ENCODE data around the gene PDCD7. TPM values are rescaled to one million over a fixed set of nuclear protein-coding genes. Genes with fewer than 3 reads are reported as not detected.

Gene PDCD7
- total and polyA plus RNA-seq, 2 of the 13 experiments (the other 11 are each of a cell fraction or from before 2014, with no cell fraction given) = 10.1 to 14.7 TPM

DNA sequence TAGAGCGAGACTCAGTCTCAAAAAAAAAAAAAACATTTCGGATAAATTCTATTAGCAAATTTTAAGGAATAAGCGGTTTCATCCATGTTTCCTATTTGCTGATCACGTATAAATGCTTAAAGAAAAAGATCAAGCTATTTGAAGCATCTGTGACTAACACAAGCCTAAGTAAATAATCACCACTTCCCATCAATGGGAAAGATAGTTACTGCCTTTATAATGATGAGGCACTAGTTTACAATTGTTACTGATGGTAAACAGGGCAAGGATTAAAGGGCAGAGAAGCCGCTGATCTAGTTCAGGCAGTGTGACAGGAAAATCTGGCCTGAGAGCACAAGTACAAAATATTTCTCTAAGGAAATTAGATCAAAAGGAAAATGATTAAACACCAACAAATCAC is 37.8 kb upstream of the PDCD7 start (continued):
- TF ChIP-seq, protein P1, sequence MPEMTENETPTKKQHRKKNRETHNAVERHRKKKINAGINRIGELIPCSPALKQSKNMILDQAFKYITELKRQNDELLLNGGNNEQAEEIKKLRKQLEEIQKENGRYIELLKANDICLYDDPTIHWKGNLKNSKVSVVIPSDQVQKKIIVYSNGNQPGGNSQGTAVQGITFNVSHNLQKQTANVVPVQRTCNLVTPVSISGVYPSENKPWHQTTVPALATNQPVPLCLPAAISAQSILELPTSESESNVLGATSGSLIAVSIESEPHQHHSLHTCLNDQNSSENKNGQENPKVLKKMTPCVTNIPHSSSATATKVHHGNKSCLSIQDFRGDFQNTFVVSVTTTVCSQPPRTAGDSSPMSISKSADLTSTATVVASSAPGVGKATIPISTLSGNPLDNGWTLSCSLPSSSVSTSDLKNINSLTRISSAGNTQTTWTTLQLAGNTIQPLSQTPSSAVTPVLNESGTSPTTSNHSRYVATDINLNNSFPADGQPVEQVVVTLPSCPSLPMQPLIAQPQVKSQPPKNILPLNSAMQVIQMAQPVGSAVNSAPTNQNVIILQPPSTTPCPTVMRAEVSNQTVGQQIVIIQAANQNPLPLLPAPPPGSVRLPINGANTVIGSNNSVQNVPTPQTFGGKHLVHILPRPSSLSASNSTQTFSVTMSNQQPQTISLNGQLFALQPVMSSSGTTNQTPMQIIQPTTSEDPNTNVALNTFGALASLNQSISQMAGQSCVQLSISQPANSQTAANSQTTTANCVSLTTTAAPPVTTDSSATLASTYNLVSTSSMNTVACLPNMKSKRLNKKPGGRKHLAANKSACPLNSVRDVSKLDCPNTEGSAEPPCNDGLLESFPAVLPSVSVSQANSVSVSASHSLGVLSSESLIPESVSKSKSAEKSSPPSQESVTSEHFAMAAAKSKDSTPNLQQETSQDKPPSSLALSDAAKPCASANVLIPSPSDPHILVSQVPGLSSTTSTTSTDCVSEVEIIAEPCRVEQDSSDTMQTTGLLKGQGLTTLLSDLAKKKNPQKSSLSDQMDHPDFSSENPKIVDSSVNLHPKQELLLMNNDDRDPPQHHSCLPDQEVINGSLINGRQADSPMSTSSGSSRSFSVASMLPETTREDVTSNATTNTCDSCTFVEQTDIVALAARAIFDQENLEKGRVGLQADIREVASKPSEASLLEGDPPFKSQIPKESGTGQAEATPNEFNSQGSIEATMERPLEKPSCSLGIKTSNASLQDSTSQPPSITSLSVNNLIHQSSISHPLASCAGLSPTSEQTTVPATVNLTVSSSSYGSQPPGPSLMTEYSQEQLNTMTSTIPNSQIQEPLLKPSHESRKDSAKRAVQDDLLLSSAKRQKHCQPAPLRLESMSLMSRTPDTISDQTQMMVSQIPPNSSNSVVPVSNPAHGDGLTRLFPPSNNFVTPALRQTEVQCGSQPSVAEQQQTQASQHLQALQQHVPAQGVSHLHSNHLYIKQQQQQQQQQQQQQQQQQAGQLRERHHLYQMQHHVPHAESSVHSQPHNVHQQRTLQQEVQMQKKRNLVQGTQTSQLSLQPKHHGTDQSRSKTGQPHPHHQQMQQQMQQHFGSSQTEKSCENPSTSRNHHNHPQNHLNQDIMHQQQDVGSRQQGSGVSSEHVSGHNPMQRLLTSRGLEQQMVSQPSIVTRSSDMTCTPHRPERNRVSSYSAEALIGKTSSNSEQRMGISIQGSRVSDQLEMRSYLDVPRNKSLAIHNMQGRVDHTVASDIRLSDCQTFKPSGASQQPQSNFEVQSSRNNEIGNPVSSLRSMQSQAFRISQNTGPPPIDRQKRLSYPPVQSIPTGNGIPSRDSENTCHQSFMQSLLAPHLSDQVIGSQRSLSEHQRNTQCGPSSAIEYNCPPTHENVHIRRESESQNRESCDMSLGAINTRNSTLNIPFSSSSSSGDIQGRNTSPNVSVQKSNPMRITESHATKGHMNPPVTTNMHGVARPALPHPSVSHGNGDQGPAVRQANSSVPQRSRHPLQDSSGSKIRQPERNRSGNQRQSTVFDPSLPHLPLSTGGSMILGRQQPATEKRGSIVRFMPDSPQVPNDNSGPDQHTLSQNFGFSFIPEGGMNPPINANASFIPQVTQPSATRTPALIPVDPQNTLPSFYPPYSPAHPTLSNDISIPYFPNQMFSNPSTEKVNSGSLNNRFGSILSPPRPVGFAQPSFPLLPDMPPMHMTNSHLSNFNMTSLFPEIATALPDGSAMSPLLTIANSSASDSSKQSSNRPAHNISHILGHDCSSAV (CRISPR knock-in tag; IDR thresholded peaks at IDR 0.05; ENCODE audit: borderline replicate concordance) = no peak
- no peak for TF ChIP-seq ARNTL (CRISPR knock-in tag; IDR thresholded peaks at IDR 0.05)
- TF ChIP-seq RBFOX2 (IDR thresholded peaks at IDR 0.05; ENCODE audit: low read depth, low read length) = no peak
- TF ChIP-seq, protein P2, sequence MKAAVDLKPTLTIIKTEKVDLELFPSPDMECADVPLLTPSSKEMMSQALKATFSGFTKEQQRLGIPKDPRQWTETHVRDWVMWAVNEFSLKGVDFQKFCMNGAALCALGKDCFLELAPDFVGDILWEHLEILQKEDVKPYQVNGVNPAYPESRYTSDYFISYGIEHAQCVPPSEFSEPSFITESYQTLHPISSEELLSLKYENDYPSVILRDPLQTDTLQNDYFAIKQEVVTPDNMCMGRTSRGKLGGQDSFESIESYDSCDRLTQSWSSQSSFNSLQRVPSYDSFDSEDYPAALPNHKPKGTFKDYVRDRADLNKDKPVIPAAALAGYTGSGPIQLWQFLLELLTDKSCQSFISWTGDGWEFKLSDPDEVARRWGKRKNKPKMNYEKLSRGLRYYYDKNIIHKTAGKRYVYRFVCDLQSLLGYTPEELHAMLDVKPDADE (CRISPR knock-in tag; IDR thresholded peaks at IDR 0.05) = no peak
- no peak for TF ChIP-seq KLF12 (CRISPR knock-in tag; IDR thresholded peaks at IDR 0.05; ENCODE audit: borderline replicate concordance)
- TF ChIP-seq MTA1 (CRISPR knock-in tag; IDR thresholded peaks at IDR 0.05; ENCODE audit: borderline replicate concordance) = no peak
- TF ChIP-seq ZNF33A (CRISPR knock-in tag; IDR thresholded peaks at IDR 0.05; ENCODE audit: borderline replicate concordance) = no peak
- TF ChIP-seq, protein P3, sequence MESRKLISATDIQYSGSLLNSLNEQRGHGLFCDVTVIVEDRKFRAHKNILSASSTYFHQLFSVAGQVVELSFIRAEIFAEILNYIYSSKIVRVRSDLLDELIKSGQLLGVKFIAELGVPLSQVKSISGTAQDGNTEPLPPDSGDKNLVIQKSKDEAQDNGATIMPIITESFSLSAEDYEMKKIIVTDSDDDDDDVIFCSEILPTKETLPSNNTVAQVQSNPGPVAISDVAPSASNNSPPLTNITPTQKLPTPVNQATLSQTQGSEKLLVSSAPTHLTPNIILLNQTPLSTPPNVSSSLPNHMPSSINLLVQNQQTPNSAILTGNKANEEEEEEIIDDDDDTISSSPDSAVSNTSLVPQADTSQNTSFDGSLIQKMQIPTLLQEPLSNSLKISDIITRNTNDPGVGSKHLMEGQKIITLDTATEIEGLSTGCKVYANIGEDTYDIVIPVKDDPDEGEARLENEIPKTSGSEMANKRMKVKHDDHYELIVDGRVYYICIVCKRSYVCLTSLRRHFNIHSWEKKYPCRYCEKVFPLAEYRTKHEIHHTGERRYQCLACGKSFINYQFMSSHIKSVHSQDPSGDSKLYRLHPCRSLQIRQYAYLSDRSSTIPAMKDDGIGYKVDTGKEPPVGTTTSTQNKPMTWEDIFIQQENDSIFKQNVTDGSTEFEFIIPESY (CRISPR knock-in tag; IDR thresholded peaks at IDR 0.05) = no peak
- TF ChIP-seq CCDC6 (CRISPR knock-in tag; IDR thresholded peaks at IDR 0.05) = no peak
- TF ChIP-seq FOXP1 (IDR thresholded peaks at IDR 0.05) = peak; percentile 93
- peak; percentile 98 for TF ChIP-seq FOXP1 (CRISPR knock-in tag; IDR thresholded peaks at IDR 0.05)
- no peak for TF ChIP-seq KDM5A (IDR thresholded peaks at IDR 0.05; ENCODE audit: borderline replicate concordance, low read length)
- no peak for TF ChIP-seq CBX1 (IDR thresholded peaks at IDR 0.05; ENCODE audit: low read depth)
- TF ChIP-seq, protein P4, sequence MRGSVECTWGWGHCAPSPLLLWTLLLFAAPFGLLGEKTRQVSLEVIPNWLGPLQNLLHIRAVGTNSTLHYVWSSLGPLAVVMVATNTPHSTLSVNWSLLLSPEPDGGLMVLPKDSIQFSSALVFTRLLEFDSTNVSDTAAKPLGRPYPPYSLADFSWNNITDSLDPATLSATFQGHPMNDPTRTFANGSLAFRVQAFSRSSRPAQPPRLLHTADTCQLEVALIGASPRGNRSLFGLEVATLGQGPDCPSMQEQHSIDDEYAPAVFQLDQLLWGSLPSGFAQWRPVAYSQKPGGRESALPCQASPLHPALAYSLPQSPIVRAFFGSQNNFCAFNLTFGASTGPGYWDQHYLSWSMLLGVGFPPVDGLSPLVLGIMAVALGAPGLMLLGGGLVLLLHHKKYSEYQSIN (CRISPR knock-in tag; IDR thresholded peaks at IDR 0.05; ENCODE audit: borderline replicate concordance) = no peak
- no peak for TF ChIP-seq ATF1 (CRISPR knock-in tag; IDR thresholded peaks at IDR 0.05)
- TF ChIP-seq, protein P5, sequence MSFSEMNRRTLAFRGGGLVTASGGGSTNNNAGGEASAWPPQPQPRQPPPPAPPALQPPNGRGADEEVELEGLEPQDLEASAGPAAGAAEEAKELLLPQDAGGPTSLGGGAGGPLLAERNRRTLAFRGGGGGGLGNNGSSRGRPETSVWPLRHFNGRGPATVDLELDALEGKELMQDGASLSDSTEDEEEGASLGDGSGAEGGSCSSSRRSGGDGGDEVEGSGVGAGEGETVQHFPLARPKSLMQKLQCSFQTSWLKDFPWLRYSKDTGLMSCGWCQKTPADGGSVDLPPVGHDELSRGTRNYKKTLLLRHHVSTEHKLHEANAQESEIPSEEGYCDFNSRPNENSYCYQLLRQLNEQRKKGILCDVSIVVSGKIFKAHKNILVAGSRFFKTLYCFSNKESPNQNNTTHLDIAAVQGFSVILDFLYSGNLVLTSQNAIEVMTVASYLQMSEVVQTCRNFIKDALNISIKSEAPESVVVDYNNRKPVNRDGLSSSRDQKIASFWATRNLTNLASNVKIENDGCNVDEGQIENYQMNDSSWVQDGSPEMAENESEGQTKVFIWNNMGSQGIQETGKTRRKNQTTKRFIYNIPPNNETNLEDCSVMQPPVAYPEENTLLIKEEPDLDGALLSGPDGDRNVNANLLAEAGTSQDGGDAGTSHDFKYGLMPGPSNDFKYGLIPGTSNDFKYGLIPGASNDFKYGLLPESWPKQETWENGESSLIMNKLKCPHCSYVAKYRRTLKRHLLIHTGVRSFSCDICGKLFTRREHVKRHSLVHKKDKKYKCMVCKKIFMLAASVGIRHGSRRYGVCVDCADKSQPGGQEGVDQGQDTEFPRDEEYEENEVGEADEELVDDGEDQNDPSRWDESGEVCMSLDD (CRISPR knock-in tag; IDR thresholded peaks at IDR 0.05; ENCODE audit: borderline replicate concordance) = no peak

Data from HepG2 (cell line).